H7 (cell line): ENCODE data around the gene CACNB4. TPM values are rescaled to one million over a fixed set of nuclear protein-coding genes. Genes with fewer than 3 reads are reported as not detected.
"Not testable (repeated sequence)": the region's sequence is repeated elsewhere in the genome, so short reads cannot be mapped to it uniquely, and the experiment has no call there.

Experiments used
- DNase-seq: peaks from one replicate; pipeline ENCODE4 v3.0.0; 2012
- H3K27me3 ChIP-seq: 2 replicates; pipeline ENCODE4 v1.6.0; 2011; ENCODE audit warnings: mild to moderate bottlenecking, low read length; ENCODE audit not compliant: control insufficient read depth, insufficient read depth
- H3K36me3 ChIP-seq: replicated peaks from 2 replicates; pipeline ENCODE4 v1.5.1; 2011; ENCODE audit warnings: low read length; ENCODE audit not compliant: control insufficient read depth, insufficient read depth
- H3K4me3 ChIP-seq: 2 replicates; pipeline ENCODE4 v1.5.1; 2011; ENCODE audit warnings: low read depth, mild to moderate bottlenecking, control low read depth, low read length, moderate library complexity; ENCODE audit not compliant: insufficient read depth
- total RNA-seq: library from RNA; depleted of rRNA; stranded (reverse); fragments of >200 nt; shearing (Covaris generic); gene quantifications from 2 replicates; pipeline ENCODE4 v1.2.3, GENCODE V29; 2014

CACNB4 gene
- total RNA-seq, 1 experiment from 2014 or later, result 0.83 TPM

DNA sequence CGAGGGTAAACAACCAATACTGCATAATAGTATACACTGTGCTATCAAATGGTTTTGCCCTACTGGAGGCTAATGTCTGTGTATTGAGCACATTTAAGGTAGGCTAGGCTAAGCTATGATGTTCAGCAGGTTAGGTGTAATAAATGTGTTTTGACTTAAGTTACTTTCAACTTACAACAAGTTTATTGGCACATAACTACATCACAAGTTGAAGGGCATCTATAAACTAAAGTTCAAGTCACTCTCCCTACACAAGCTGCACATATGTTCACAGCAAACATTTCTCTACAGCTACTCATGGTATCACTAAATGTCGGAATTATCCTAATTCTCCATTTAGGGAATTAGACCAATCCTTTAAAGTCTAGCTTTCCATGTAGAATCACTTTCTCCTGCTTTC lies 282.0 kb downstream of the CACNB4 start:
- H3K4me3 ChIP-seq, result no peak overlapping the region
- H3K36me3 ChIP-seq, result peaks cover 1% of the 10 kb centered on the region
- no peaks in the 10 kb centered on the region for H3K27me3 ChIP-seq
- DNase-seq, result no peak

DNA sequence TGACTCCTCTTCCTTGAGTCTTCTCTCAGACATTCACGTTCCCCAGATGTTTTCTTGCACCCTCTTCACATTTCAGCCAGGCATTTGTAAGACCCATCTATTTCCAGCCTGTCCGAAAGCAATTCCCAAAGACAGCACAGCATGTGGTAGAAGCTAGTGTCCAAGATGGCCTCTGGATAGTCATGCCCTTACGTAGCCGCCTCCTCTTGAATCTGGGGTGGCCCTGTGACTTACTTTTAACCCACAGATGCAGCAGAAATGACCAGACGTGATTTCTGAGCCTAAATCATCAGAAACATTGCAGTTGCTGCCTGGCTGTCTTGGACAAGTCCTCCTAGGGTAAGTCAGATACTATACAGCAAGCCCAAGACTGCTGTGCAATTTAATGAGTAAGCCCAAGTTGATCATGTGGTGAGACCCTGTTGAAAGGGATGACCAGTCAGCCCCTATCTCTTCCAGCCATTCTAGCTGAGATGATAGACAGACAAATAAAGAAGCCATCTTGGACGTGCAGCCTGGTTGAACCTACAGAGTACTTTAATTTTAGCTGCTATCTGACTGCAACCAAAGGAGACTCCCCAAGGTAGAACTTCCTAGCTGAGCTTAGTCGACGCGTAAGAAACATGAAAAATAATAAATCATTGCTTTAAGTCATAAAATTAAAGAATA lies 282.9 kb downstream of the CACNB4 start:
- peaks cover 1% of the 10 kb centered on the region for H3K36me3 ChIP-seq
- H3K27me3 ChIP-seq, result no peaks in the 10 kb centered on the region
- no peak for DNase-seq
- H3K4me3 ChIP-seq, result no peak overlapping the region

DNA sequence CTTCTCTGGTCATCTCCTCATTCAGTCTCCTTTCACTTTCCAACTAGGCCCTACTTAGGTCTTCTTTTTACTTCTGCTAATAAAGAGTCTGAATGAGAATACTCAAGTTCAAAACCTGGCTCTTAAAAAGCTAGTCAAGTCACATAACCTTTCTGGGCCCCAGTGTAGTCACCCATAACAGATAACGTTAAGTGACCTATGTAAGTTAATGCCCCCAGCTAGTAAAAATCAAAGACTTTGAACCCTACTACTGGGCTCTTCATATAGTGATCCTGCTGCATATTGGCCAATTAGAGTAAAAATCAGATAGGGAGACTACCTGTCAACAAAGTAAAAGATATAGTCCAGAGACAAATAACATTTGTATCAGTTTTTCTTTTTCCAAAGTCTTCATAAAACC lies 288.4 kb downstream of the CACNB4 start:
- H3K36me3 ChIP-seq, result peaks cover 12% of the 10 kb centered on the region
- H3K4me3 ChIP-seq, result no peak overlapping the region
- no peak for DNase-seq
- no peaks in the 10 kb centered on the region for H3K27me3 ChIP-seq

DNA sequence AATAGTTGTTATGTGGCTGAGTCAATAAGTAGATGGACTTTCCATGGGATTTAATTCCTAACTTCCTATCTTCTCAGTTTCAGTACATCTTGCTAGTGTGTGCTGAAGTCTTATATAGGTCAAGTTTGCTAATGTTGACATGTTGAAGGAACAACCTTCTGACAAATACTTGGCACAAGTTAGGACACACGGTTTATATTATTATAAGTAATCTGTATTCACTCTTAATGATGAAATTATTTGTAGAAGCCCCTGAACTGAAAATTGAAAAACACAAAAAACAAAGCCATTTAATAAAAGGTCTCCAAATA lies 289.8 kb downstream of the CACNB4 start:
- DNase-seq, result no peak
- Histone ChIP-seq H3K27me3 (no peaks in the 10 kb centered on the region), H3K4me3 (no peak overlapping the region), H3K36me3 (peaks cover 15% of the 10 kb centered on the region)

DNA sequence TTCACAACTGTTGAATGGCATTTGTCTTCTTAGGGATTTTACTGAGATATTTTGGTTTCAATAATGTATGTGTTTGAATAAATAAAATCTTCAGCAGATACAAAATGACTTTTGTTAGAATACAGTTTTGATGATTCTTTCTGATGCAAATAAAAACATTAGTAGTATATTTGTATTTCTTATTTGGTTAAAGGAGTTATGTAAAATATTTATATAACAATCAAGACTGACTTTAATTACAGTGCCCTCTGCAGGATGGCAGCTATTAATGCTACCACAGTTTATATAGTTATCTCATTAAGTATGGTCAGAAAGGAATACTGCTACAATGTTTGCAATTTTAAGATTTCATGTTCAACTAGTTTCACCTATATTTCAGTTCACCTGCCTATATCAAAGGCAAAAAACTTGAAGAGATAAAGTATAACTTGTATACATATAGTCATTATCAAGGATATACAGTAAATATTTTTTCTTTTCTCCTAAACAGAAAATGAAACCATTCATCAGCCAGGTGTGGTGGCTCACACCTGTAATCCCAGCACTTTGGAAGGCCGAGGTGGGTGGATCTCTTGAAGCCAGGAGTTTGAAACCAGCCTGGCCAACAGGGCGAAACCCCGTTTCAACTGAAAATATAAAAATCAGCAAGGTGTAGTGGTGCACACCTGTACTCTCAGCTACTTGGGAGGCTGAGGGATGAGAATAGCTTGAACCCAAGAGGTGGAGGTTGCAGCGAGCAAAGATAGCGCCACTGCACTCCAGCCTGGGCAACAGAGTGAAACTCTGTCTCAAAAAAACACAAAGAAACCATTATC lies 290.4 kb downstream of the CACNB4 start:
- peaks cover 15% of the 10 kb centered on the region for H3K36me3 ChIP-seq

DNA sequence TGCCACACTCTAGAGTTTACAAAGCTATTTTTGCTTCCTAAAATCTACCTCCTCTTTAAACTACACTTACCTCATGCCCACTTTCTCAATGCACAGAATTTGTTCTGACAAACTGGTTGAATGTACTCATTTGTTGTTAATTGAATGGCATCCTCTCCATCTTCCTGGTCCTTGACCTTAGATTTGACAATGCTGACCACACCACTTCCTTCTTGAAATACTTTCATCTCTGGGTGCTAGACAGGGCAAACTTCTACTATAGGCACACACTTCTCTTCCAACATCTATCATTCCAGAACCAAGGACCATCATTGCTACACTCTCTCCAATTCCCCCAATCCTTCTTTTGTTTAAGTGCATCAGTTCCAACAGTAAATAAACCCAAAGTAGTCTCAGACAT lies 292.9 kb downstream of the CACNB4 start:
- Histone ChIP-seq H3K4me3 (no peak overlapping the region), H3K27me3 (no peaks in the 10 kb centered on the region), H3K36me3 (peaks cover 14% of the 10 kb centered on the region)
- no peak for DNase-seq

More for the DNA sequence above, 290.4 kb downstream of the CACNB4 start:
- Histone ChIP-seq H3K4me3 (no peak overlapping the region), H3K27me3 (no peaks in the 10 kb centered on the region)
- no peak for DNase-seq

DNA sequence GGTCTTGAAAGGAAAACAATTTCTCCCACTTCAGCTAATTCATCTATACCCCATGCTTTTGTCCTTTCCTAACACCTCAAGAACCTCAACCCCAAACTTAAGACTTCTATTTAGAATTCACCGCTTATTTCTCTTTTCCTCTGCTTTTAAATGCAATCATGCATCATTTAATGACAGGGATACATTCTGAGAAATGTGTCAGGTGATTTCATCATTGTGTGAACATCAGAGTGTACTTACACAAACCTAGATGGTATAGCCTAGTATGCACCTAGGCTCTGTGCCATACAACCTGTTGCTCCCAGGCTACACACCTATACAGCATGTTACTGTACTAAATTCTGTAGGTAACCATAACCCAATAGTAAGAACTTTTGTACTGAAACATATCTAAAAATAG lies 293.5 kb downstream of the CACNB4 start:
- Histone ChIP-seq H3K27me3 (no peaks in the 10 kb centered on the region), H3K36me3 (peaks cover 13% of the 10 kb centered on the region), H3K4me3 (no peak overlapping the region)
- no peak for DNase-seq

DNA sequence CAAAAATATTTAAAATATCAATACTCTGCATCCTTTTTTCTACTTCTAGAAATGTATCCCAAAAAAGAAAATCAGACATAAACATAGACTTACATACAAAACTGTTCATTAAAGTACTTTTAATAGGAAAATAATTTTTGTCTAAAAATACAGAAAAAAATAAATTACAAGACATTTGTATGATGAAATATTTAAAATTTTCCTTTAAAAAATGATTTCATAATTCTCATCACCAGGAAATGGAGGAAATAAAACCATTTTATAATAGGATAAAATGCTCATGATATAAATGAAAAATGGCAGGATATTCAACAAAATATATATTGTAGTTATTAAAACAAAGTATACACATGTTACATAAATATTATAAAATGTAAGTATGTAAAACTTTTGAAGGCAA lies 295.0 kb downstream of the CACNB4 start:
- Histone ChIP-seq H3K4me3 (no peak overlapping the region), H3K27me3 (no peaks in the 10 kb centered on the region), H3K36me3 (peaks cover 10% of the 10 kb centered on the region)
- DNase-seq, result no peak

DNA sequence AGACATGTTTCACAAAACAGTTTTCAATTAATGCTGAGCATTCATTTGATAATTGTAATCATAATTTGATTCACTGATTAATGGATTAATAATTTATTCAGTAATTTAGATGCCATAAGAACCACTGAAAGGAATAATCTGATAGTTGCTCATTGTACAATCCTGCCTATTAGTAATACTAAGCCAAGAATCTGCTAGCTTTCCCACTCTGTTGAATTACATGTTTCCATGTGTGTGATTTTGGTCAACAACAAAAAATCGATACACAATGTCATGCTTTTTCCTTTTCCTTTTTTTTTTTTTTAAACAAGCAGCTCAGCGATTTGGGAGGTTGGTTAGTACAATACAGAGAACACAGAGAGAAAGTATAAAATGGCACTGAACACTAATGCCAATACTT lies 296.5 kb downstream of the CACNB4 start:
- Histone ChIP-seq H3K27me3 (no peaks in the 10 kb centered on the region), H3K4me3 (no peak overlapping the region), H3K36me3 (peaks cover 10% of the 10 kb centered on the region)
- DNase-seq, result no peak

DNA sequence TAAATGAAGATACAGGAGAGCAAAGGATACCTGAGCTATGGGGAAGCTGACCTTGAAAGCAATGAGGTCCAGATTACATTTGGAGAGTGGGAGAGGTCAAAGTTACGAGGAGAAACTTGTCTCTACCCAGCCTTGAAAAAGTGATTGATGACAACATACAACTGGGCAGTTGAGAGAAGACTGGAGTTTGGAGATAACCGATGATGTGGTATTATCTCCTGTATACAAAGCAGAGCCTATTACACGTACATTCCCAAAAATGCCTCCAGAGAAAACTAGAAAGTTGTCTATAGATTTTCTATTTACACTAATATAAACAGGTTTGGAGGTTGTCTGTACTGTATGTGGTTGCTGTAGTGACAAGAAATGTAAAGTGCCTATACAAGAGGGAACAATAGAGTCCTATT lies 299.0 kb downstream of the CACNB4 start:
- Histone ChIP-seq H3K27me3 (no peaks in the 10 kb centered on the region), H3K4me3 (no peak overlapping the region), H3K36me3 (no peaks in the 10 kb centered on the region; the same call in none of the 2 replicates)
- no peak for DNase-seq

DNA sequence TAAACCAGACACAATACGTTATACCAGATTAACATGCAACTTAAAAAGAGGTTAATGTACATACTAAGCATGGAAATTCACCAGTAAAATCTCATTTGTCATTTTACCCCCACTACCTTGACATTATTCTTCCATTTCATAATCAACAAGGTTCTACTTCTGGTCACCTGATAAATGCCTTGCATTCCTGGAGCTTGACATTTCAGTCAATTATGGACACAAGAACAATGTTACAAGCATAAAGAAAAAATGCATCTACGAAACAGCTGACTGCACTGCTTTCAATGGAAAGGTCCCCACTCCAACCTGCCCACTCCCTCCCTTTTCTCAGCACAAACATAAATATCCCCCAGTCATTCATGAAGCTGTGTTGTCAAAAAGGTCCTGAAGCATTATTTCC lies 302.1 kb downstream of the CACNB4 start:
- H3K4me3 ChIP-seq, result no peak overlapping the region

DNA sequence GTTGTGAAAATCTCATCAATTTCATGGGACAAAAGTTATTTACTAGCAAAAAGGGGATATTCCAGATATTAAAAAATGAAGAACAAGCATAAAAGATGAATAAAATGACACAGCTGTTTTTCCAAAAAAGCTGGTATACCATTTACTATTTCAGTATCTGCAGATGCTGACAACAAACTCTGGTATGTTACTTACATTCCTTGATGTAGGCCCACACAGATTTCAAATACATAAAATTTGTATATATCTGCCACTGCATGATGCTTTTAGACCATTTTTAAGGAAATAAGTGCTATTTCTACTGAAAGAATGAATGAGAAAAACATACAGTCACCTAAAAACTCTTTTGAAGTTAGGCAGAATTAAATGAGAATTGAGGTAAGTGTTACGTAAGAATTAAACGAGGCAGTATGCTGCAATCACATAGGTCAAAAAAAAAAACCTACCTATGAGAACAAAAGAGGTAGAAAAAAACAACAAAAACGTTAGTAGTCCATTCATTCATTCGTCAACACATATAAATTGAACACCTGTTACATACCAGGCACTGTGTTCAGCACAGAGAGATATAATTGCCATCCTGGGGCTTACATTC lies 303.1 kb downstream of the CACNB4 start:
- DNase-seq, result no peak
- Histone ChIP-seq H3K4me3 (no peak overlapping the region), H3K27me3 (no peaks in the 10 kb centered on the region), H3K36me3 (no peaks in the 10 kb centered on the region)

More for the DNA sequence above, 302.1 kb downstream of the CACNB4 start:
- DNase-seq, result no peak
- Histone ChIP-seq H3K27me3 (no peaks in the 10 kb centered on the region), H3K36me3 (no peaks in the 10 kb centered on the region; the same call in 1 of the 2 replicates)

DNA sequence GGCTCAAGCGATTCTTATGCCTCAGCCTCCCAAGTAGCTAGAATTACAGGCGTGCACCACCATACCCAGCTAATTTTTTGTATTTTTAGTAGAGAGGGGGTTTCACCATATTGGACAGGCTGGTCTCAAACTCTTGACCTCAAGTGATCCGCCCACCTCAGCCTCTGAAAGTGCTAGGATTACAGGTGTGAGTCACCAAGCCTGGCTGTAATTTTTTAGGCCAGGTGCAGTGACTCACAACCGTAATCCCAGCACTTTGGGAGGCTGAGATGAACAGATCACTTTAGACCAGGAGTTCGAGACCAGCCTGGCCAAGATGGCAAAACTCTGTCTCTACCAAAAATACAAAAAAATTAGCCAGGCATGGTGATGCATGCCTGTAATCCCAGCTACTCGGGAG lies 304.4 kb downstream of the CACNB4 start:
- not testable (repeated sequence) for H3K4me3 ChIP-seq, H3K27me3 ChIP-seq, DNase-seq, H3K36me3 ChIP-seq

DNA sequence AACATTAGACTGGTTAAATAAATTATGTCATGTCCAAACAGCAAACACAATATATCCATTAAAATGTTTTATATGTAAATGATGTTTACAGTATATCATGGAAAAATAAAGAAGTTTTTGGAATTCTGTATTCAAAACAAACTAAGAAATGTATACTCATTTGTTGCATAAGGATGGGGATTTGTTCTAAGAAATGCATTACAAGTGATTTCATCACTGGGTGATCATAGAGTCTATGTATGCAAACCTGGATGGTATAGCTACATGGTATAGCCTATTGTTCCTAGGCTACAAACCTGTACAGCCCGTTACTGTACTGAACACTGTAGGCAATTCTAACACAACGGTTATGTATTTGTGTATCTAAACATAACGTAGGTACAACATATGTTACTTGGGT lies 305.7 kb downstream of the CACNB4 start:
- Histone ChIP-seq H3K27me3 (no peaks in the 10 kb centered on the region), H3K36me3 (0 out of 2 replicates have a peak, but pooled peaks cover 1% of the 10 kb centered on the region), H3K4me3 (no peak overlapping the region)
- no peak for DNase-seq

DNA sequence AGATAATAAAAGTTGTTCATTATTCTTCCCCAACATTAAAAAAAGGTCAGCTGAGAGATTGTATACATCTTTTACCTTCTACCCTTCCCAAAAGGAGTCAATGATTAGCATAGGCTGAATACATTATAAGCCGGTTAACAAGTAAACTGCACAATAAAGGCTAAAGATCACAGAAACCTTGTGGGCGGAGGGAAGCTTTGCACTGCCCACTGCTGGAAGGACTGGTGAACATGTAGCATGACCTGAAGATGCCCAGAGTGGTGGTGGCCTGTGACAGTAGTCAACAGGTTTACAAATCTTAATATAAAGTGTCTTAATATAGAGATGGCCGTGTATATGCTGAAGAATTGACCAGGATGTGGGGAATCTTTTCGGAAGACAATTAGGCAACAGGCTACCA lies 306.3 kb downstream of the CACNB4 start:
- Histone ChIP-seq H3K27me3 (no peaks in the 10 kb centered on the region), H3K36me3 (0 out of 2 replicates have a peak, but pooled peaks cover 1% of the 10 kb centered on the region), H3K4me3 (no peak overlapping the region)
- no peak for DNase-seq
